HG03103 (cell line): ENCODE measurements around the gene GLG1.
"Not testable (repeated sequence)": the region's sequence is repeated elsewhere in the genome, so short reads cannot be mapped to it uniquely, and the experiment has no call there.

Source experiments
- ATAC-seq: cut with Tn5 transposase; IDR thresholded peaks from one replicate; pipeline ENCODE4 v1.9.1; 2021; ENCODE audit warnings: low read depth; ENCODE audit not compliant: unreplicated experiment

GLG1 gene

DNA sequence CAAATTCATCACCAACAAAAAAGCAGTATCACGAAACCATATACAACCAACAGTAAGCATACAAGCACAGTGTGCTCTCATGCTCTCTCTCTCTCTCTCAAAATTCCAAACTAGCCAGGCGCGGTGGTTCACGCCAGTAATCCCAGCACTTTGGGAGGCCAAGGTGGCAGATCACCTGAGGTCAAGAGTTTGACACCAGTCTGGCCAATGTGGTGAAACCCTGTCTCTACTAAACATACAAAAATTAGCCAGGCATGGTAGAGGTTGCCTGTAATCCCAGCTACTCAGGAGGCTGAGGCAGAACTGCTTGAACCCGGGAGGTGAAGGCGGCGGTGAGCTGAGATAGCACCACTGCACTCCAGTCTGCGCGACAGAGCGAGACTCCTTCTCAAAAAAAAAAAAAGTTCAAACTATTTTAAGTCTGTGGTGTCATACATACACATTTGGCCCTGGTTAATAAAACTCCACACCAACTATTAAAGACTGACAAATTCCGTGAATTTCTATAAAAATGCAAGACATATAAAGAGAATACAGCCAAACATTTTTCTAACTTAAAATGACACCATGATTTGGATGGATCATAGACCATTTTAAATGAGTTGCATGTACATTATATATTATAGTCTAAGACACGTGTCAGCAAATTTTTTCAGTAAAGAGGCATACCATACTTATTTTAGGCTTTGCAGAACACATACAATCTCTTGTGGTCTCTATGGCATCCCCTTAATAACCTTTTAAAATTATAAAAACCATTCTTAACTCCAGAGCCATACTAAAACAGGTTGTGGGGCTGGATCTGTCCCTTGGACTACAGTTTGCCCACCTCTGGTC is 30.9 kb downstream of the GLG1 start:
- no peak for ATAC-seq

DNA sequence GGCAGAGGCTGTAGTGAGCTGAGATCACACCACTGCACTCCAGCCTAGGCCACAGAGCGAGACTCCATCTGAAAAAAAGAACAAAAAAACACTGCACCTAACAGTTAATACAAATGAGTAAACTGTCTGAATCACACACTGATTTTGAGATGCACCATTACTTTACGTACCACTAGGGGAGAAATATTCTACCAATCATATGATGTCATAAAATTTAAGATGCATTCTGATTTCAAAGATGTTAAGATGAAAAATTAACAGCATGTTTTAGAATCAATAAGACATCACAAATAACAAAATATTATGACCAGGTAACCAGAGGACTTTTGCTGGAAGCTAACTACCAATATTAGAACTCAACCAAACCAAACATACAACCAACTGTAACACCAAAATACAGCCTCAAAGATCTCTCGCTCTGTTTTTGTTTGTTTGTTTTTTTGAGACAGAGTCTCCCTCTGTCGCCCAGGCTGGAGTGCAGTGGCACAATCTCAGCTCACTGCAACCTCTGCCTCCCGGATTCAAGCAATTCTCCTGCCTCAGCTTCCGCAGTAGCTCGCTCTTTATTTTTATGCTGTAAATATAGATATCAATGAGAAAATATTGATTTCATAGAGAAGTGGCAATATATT is 31.6 kb downstream of the GLG1 start:
- ATAC-seq = no peak

DNA sequence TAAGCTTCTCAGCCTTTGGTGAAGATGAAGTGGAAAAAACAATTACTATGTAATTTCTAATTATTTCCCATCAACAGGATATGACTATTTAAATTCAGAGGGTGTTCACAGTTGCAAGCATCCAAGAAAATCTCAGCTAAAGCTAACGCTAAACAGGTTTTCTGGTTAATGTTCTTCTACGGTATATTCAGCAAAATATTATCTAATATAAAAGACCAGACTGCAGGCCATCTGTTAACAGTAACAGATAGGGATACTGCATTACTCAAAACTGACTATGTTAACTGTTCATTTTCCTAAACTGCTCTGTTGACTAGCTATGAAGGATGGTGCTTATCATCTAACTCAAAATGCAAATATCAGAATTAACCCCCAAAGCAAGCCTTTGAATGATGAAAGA is 32.8 kb downstream of the GLG1 start:
- ATAC-seq = no peak

DNA sequence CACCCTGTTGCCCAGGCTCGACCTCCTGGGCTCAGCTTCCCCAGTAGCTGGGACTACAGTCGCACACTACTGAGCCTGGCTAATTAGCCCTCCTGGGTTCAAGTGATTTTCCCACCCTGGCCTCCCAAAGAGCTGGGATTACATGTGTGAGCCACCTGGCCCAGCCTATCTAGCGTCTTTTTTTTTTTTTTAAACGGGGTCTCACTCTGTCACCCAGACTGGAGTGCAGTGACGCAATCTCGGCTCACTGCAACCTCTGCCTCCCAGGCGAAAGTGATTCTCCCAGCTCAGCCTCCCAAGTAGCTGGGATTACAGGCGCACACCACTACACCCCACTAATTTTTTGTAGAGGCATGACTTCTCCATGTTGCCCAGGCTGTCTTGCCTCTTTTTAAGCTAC is 33.3 kb downstream of the GLG1 start:
- ATAC-seq = no peak

DNA sequence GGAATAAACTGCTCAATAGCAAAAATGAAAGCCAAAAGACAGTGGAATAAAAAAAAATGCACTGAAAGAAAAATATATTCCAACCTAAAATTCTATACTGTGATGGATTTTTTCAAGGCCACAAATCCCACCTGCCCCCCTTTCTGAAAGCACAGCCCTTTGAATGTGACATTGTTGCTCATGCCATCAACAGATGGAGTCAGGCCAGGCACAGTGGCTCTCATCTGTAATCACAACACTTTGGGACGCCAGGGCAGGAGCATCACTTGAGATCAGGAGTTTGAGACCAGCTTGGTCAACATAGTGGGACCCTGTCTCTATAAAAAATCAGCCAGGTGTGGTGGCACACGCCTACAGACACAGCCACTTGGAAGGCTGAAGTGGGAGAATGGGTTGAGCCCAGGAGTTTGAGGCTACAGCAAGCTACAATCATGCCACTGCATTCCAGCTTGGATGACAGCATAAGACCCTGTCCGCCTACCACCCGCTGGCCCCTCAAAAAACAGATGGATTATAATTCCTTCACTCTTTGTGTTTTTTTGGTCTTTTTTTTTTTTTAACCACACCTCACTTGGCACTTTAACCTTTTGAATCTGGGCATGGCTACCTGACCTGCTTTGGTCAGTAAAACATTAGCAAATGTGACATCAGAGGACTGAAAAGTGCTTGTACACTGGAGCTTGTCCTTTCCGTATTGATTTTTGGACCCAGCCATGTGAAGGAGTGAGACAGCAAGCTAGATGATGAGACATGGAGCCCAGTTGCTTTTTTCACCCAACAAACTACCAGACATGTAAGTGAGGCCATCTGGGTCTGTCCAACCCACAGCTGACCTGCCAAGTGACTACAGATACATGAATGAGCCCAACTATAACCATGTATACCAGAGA is 36.3 kb downstream of the GLG1 start:
- ATAC-seq = no peak

DNA sequence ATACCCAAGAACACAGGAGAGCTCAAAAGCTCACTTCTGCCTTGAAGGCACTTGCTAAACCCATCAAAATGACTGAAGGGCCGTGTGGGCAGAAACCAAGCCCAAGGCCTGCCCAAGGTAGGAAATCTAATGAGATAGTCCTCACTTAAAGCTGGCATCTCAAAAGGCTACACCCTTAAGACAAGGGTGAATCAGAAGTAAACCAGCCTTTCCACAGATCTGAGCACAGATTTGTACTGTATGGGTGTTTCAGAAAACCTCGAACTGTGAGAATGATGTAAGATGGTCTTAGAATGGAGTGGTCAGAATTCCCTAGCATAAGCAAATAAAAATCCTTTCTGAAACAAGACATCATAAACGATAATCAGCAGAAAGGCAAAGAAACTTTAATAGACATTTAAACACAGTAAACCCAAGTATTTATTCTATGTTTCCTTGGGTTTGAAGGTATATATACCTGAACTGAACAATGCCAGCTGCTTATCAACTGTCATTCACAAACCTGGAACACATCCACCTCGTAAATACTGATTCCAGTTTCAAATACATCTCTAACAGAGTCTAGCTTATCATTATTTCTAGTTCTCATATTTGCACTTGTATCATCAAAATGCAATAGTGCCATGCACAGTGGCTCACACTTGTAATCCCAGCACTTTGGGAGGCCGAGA is 37.8 kb downstream of the GLG1 start:
- ATAC-seq = no peak

DNA sequence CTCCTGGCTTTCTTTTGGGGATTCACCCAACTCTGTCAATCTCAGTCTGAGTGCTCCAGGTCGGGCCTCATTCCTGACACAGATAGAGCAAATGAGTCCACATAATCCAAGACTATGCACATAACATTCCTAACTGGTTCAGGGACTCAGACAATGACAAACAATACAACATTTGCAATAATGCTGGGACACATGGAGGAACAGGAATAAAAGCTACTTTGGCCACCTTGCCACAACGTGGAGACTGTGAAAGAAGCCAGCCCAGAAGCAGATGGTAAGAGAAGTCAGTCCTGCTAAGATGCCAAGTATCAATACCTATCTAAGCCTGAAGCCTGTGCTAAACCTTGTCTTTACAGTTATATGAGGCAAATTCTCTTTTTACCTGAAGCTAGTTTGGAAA is 39.0 kb downstream of the GLG1 start:
- no peak for ATAC-seq

DNA sequence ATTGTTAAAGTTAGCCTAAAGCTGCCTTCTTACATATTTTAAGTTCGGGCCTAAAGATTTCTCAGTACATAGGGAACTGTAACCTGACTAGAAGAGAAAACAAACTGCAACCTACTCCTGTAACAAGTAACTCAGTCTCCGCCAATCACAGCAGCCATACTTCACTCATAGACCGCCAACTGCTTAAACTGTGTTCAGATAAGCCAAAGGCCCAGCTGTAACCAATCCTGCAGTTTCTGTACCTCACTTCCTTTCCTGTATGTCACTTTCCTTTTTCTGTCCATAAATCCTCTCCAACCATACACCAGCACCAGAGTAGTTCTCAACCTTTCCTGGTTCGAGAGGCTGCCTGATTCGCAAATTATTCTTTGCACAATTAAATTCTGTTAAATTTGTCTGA is 41.5 kb downstream of the GLG1 start:
- ATAC-seq = no peak

DNA sequence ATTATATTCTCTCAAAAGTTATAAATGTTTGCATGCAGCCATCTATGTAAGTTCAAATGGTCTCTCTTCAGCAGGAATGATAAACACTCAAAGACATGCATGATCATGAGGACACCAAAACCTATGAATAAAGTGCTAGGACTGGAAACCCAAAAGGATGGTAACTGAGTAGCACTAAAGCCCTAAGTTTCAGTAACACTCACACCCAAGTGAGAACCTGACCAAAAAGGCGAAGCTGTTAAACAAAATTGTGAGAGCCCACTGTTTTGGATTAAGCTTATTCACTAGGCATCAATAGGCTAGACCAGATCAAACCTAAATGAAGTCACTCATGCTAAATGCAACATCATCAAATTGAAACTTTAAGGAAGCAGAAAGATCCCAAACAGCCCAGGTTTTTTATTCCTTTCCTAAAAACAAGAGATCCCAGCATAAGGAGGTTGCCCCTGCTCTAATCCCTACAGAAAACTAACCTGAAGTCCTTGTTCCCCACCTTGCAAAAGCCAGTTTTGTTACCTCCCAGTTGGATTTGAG is 42.4 kb downstream of the GLG1 start:
- ATAC-seq = no peak

DNA sequence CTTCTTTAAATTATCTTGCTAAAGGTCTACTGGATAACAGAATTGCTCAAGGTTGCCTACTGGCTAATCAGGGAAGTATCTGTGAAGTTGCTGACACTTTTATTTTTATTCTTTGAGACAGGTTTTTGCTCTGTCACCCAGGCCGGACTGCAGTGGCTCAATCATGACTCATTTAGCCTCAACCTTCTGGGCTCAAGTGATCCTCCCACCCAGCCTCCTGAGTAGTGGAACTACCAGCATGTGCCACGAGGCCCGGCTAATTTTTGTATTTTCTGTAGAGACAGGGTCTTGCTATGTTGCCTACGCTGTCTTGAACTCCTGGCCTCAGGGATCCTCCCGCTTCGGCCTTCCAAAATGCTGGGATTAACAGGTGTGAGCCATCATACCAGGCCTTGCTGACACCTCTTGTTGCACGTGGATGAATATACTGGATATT is 43.1 kb downstream of the GLG1 start:
- ATAC-seq = no peak

DNA sequence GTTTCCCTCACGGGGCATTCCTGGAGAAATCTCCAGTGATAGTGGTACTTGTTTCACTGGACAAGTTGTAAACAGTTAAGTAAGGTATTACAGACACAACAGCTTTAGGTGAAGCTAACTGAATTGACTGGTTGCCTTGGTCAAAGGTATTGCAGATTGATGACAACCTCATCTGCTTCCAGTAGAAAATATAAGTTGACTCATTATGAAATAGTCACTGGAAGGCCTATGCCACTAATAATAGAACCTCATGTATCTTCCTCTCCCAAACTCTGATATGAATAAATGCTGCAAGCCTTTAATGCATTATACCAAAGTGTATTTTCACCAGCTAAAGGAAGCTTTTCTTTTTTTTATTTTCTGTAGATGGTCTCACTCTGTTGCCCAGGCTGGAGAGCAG is 44.8 kb downstream of the GLG1 start:
- no peak for ATAC-seq

DNA sequence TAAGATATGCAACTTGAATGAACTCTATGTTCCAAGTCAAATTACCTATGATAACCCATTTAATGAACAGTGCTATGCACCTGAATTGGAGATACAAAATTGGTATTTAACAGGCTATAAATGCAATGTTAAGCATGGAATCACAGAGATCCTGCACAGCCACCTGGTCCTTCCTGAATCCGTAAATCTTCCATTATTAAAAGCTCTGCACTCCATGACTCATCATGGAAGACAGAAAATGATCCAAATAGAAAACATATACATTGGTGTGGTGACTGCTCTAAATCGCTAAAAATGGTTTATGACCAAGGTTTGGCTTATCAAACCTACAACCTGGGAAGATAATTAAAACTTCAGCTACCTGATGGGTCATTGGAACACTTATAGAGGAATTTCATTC is 45.3 kb downstream of the GLG1 start:
- ATAC-seq = no peak

DNA sequence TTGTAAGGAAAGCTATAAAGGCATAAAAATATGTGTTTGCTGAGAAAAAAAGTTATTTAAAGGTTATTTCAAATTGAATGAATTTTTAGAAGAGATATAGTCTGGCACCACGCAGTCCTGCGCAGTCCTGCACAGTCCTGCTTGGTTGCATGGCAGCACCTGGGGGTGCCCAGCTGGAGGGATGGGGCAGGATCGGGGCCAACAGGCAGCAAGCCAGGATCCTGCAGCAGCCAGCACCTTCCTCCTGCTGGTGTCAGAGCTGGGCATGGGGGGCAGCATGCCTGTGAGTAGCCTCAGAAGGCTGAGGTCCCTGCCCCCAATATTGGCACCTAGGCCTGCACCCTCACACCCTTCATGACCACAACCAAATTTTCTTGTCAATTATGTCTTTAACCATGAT is 46.0 kb downstream of the GLG1 start:
- no peak for ATAC-seq

DNA sequence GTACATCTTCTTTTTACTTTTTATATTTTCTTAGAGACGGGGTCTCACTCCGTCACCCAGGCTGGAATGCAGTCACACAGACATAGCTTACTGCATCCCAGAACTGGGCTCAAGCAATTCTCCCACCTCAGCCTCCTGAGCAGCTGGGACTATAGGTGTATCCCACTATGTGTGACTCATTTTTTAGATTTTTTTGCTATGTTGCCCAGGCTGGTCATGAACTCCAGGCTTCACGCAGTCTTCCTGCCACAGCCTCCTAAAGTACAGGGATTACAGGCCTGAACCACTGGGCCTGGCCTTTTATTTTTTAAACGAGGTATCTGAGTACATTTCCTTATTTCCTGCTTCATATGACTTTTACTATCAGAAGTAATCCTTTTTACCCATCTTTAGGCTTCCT is 48.0 kb downstream of the GLG1 start:
- ATAC-seq = no peak

DNA sequence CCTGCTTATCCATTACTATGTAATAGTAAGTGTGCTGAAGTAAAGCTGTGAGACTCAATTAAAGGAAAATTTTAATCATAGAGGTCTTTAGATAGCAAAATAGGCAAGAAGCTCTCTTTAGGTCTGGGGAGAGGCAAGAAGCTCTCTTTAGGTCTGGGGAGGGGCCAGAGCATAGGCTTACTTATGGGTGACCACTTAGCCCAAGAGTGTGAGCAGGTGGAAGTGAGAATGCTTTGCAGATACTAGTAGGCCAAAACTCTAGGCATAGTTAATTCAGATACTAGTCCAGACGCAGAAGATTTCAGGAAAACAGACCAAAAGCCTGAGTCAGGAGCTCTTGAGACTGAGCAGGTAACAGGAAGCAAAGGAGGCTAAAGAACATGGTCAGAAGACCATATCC is 49.6 kb downstream of the GLG1 start:
- ATAC-seq = no peak

DNA sequence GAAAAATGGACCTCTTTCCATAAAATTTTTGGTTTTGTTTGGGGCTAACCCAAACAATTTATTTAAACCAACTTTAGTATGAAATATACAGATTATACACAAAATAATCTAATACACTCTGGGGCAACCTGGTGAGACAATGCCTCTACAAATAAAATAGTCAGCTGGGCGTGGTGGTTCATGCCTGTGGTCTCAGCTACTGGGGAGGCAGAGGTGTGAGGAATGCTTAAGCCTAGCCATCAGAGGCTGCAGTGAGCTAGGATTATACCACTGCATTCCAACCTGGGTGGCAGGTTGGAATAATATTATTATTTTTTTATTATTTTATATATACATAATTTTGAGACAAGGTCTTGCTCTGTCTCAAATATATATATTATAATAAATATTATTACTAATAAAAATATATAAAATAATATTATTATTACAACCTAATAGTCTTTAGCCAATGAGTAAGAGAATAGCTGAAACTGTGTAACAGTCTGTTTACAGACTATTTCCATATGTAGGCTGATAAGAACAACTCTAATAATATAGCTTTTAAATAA is 50.5 kb downstream of the GLG1 start:
- no peak for ATAC-seq

DNA sequence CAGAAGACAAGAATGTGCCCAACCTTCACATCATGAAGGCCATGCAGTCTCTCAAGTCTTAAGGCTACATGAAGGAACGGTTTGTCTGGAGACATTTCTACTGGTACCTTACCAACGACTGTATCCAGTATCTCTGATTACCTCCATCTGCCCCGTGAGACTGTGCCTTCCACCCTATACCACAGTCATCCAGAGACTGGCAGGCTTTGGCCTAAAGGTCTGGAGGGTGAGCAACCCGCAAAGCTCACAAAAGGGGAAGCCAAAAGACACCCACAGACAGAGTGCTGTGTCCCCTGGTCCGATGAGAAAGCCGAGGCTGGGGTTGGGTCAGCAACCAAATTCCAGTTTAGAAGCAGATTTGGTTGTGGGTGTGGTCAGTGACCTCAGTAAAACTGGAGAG is 54.6 kb downstream of the GLG1 start:
- not testable (repeated sequence) for ATAC-seq

DNA sequence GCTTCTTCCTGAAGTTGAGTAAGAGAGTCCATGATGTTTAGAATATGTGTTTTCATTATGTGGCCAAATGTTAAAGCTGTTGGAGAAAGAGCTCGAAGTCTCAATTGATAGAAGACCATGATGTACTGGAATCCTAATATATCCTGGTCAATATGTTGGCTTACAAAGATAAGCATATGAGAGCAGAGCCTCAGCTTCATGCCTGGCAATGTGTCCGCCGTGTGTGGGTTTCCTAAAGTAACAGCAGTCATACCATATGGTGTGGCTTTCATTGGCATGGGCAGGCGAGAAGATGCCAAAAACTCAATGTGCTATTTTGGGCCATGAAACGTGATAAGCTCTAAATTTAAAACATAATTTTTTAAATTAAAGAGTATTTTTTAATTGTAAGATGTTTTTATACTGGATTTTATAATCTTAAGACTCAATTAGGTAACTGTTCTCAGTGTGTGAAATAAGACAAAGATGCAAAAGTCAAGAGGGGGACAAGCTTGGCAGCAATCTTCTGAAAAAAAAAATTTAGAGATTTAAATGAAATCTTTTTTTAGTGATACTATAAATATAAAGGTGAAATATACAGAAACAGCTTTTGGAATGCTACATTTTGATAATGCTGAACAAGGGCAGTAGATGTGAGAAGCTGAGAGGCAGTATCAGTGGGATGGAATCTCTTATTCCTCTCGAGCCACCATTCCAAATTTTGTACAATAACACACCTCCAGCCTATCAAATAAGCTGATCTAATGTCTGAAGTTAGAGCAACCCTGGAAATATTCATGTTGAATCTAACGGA is 56.5 kb downstream of the GLG1 start:
- ATAC-seq = not testable (repeated sequence)

DNA sequence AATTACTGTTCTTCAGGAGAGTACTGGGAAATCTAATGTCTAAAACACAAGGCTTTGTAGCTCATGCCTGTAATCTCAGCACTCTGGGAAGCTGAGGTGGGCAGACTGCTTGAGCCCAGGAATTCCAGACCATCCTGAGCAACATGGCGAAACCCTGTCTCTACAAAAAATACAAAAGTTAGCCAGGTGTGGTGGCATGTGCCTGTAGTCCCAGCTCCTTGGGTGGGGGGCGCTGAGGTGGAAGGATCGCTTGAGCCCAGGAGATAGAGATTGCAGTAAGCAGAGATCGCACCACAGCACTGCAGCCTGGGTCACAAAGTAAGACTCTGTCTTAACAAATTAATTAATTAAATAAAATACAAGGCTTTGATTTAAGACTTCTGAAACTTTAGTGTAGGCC is 60.8 kb downstream of the GLG1 start:
- not testable (repeated sequence) for ATAC-seq
